ENCODE data around the gene LPXN. TPM values are rescaled to one million over a fixed set of nuclear protein-coding genes. Genes with fewer than 3 reads are reported as not detected.
"Not testable (repeated sequence)": the region's sequence is repeated elsewhere in the genome, so short reads cannot be mapped to it uniquely, and the experiment has no call there.

The LPXN gene
- total and polyA plus RNA-seq, 7 donors, result 4.8 to 26.8 (median 11.4) TPM

DNA sequence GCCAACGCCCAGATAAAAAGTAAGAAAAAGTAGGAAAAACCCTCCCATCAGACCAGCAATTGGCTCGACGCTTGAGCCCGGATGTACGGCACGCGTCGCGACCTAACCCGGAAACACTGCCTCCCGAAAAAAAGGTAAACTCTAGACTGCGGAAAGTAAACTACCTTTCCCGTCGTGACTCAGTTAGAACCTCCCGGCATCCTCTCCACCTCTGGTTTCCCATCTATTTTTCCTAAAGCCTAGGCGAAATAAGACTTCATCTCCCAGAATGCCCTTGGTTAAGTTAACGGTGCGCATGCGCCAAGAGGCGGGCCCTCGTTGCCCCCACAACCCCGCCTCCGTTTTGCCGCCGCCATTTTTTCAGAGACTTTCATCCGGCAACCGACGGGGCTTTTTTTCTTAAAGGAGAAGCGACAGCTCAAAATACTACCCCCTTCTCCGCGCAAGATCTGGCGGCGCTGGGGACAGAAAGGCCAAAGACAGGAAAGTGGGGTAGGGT lies 2.5 kb upstream of the LPXN start:
- 0% methylated on average over 33 of the region's 33 CpGs for WGBS, 2 donors
- intact Hi-C loops (cut with DNase I), result loop anchor here (5.0 to 10.0 kb wide), 6 partner anchors 99 to 1256 kb away; partner anchors contain the start of genes FAM111A, STX3, TNKS1BP1 and ZDHHC5
- peak overlapping the region; percentile 89 to 100 (median 99) for H3K4me3 ChIP-seq

DNA sequence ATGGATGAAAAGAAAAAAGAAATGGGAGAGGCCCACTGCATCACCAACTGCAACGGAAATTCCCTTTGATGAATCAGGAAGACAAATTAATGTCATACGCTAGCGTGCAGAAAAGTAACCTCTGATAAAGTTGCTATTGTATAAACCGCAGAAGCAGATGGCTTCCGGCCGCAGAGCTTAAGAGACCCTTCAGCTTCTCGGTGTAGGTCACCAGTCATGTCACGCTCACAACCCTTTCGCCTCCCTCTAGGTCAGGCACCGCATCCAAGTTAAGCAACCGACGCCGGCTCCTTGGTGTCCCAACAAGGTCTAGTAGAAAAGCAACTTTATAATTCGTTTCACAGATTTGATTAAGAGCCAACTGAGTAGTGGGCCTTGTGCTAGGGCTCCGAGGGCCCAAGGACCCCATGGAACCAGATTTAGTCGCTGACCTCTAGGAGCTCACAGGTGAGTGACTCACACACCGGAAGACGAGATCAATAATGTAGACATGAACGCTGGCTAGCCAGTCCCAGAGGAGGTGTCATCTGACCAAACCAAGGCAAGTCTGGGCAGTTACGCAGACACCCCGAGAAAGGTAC lies 2.0 kb upstream of the LPXN start:
- Histone ChIP-seq H3K4me1 (peaks cover 0 to 67% (median 55%) of the 10 kb centered on the region in 4 donors), H3K27me3 (no peaks in the 10 kb centered on the region), H3K4me3 (peak overlapping the region; percentile 89 to 100 (median 99)), H3K27ac (peak overlapping the region; percentile 98 to 100 (median 100)), H3K9me3 (no peaks in the 10 kb centered on the region), H3K36me3 (no peaks in the 10 kb centered on the region)
- intact Hi-C loops (cut with DNase I), result loop anchor here (5.0 to 10.0 kb wide), 6 partner anchors 100 to 1255 kb away; partner anchors contain the start of genes FAM111A, STX3, TNKS1BP1 and ZDHHC5
- peak in 3 of 4 donors; percentile 59 to 85 (median 80) for TF ChIP-seq POLR2AphosphoS5 (IDR thresholded peaks at IDR 0.05)
- TF ChIP-seq POLR2A (IDR thresholded peaks at IDR 0.05), result peak; percentile 61 to 71
- TF ChIP-seq, protein P1, sequence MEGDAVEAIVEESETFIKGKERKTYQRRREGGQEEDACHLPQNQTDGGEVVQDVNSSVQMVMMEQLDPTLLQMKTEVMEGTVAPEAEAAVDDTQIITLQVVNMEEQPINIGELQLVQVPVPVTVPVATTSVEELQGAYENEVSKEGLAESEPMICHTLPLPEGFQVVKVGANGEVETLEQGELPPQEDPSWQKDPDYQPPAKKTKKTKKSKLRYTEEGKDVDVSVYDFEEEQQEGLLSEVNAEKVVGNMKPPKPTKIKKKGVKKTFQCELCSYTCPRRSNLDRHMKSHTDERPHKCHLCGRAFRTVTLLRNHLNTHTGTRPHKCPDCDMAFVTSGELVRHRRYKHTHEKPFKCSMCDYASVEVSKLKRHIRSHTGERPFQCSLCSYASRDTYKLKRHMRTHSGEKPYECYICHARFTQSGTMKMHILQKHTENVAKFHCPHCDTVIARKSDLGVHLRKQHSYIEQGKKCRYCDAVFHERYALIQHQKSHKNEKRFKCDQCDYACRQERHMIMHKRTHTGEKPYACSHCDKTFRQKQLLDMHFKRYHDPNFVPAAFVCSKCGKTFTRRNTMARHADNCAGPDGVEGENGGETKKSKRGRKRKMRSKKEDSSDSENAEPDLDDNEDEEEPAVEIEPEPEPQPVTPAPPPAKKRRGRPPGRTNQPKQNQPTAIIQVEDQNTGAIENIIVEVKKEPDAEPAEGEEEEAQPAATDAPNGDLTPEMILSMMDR (IDR thresholded peaks at IDR 0.05), result no peak
- no peak for TF ChIP-seq EP300 (IDR thresholded peaks at IDR 0.05)
- WGBS, 2 donors, result 0% methylated on average over 21 of the region's 21 CpGs
- DNase-seq, result peak; percentile 87

More for the DNA sequence above, 2.5 kb upstream of the LPXN start:
- H3K27me3 ChIP-seq, result no peaks in the 10 kb centered on the region
- H3K27ac ChIP-seq, result peak overlapping the region; percentile 98 to 100 (median 100)
- TF ChIP-seq POLR2AphosphoS5 (IDR thresholded peaks at IDR 0.05) (peak in 1 of 4 donors; percentile 81), EP300 (IDR thresholded peaks at IDR 0.05) (peak in 1 of 4 donors; percentile 19), POLR2A (IDR thresholded peaks at IDR 0.05) (no peak)
- peaks cover 0 to 71% (median 58%) of the 10 kb centered on the region in 4 donors for H3K4me1 ChIP-seq
- DNase-seq, result peak; percentile 98
- no peaks in the 10 kb centered on the region for H3K36me3 ChIP-seq
- no peaks in the 10 kb centered on the region for H3K9me3 ChIP-seq

DNA sequence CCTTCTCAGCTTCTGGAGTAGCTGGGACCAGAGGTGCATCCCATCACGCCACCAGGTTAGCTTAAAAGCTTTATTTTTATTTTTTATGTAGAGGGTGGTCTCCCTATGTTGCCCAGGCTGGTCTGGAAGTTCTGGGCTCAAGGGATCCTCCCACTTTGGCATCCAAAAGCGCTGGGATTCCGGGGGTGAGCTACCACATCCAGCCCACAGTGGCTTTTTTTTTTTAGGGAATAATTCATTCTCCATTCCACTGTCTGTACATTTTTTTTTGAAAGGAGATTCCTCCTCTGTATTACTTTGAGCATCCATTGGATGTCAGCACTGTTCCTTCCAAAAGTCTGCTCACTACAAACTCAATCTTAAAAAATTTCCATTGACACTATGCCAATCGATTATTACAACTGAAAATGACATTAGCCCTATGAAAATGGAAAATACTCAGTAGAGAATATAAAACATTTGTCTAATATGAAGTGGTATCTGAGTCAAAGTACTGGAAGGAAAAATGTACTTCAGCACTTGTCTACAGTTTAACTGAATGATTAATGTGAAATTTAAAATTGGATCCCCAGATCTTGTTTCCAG lies 1.3 kb upstream of the LPXN start:
- TF ChIP-seq POLR2AphosphoS5 (IDR thresholded peaks at IDR 0.05), result no peak
- TF ChIP-seq, protein P1 (IDR thresholded peaks at IDR 0.05), result peak in 1 of 4 experiments; percentile 16
- WGBS, 2 donors, result 9 to 26% methylated on average over 4 of the region's 4 CpGs
- H3K36me3 ChIP-seq, result no peaks in the 10 kb centered on the region
- peak overlapping the region; percentile 89 to 100 (median 99) for H3K4me3 ChIP-seq
- H3K9me3 ChIP-seq, result no peaks in the 10 kb centered on the region
- H3K27me3 ChIP-seq, result no peaks in the 10 kb centered on the region
- H3K27ac ChIP-seq, result peak overlapping the region; percentile 98 to 100 (median 100)
- intact Hi-C loops (cut with DNase I), result loop anchor here (5.0 to 10.0 kb wide), 6 partner anchors 100 to 1255 kb away; partner anchors contain the start of genes FAM111A, STX3, TNKS1BP1 and ZDHHC5
- DNase-seq, result peak; percentile 61
- H3K4me1 ChIP-seq, result peaks cover 0 to 60% (median 49%) of the 10 kb centered on the region in 4 donors

DNA sequence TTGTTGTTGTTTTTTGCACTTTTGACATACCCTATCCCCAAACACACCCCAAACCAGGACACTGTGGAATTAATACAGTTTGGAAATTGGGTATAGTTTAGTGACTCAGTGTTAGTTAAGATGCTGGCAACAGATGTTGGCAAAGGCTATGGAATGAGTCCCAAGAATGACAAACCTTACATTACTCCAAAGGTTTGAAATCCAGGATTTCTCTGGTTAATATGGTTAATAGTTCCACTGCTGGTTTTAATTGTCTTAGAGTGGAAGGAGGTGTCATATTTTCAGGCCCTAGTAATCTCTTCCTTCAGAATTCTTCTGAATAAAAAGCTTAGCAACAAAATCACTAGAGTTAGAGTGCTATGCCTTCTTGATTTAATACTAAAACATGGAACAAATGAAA lies 775 bp downstream of the LPXN start:
- no peak for TF ChIP-seq POLR2AphosphoS5 (IDR thresholded peaks at IDR 0.05)
- TF ChIP-seq POLR2A (IDR thresholded peaks at IDR 0.05), result no peak
- Histone ChIP-seq H3K4me1 (peaks cover 0 to 40% (median 29%) of the 10 kb centered on the region in 4 donors), H3K4me3 (peak overlapping the region in 1 of 4 donors; percentile 11), H3K27me3 (no peaks in the 10 kb centered on the region), H3K27ac (peak overlapping the region; percentile 12 to 100 (median 77)), H3K36me3 (peaks cover 0 to 4% (median 1%) of the 10 kb centered on the region in 4 donors), H3K9me3 (no peaks in the 10 kb centered on the region)
- DNase-seq, result no peak
- intact Hi-C loops (cut with DNase I), result loop anchor here (5.0 to 10.0 kb wide), 6 partner anchors 102 to 1253 kb away; partner anchors contain the start of genes FAM111A, STX3, TNKS1BP1 and ZDHHC5

DNA sequence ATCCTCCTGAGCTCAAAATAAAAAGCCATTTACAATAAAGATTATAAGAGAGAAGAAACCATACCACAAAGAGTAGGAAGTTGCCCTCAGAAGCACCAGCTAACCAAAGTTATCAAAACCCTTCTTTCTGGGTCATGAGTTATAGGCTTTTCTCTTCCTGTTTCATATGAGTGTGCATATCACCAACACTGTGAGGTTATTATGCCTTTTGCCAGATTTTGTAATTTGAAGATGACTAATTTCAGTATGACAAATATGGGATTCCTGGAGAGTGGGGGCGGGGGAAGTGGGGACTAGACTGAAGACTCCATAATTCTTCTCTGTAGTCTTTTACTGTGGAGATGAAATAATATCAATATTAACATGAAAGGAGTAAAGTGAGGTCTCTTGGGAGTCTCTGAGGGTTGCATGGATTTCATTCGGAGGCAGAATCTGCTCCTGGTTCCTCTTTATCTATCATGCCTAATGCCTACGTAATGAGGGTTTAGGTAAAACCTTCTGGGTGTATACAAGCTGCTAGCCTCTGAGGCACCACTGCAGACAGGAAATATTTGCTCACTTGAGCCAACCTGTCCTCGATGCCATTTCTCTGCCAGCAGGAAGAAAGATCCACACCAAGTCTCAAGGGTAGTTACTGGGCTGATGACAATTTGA lies 2.1 kb downstream of the LPXN start:
- H3K36me3 ChIP-seq, result peaks cover 0 to 16% (median 4%) of the 10 kb centered on the region in 4 donors
- peak; percentile 83 for DNase-seq
- peak overlapping the region; percentile 47 to 100 (median 78) for H3K27ac ChIP-seq
- no peaks in the 10 kb centered on the region for H3K27me3 ChIP-seq
- TF ChIP-seq POLR2AphosphoS5 (IDR thresholded peaks at IDR 0.05), result peak in 1 of 4 donors; percentile 49
- no peak for TF ChIP-seq POLR2A (IDR thresholded peaks at IDR 0.05)
- no peaks in the 10 kb centered on the region for H3K9me3 ChIP-seq
- H3K4me1 ChIP-seq, result peaks cover 0 to 40% (median 29%) of the 10 kb centered on the region in 4 donors
- no peak overlapping the region for H3K4me3 ChIP-seq
- intact Hi-C loops (cut with DNase I), result loop anchor here (10.0 kb wide), 2 partner anchors 909 to 1181 kb away; partner anchors contain the start of genes STX3 and ZDHHC5
- WGBS, 2 donors, result 39 to 76% methylated on average over 4 of the region's 4 CpGs

DNA sequence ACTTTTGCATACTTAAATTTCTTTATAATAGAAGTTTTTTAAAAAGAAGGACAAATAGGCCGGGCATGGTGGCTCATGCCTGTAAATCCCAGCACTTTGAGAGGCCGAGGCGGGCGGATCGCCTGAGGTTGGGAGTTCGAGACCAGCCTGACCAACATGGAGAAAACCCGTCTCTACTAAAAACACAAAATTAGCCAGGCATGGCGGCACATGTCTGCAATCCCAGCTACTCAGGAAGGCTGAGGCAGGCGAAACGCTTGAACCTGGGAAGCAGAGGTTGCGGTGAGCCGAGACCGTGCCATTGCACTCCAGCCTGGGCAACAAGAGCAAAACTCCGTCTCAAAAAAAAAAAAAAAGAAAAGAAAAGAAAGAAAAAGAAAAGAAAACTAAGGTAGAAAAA lies 2.8 kb downstream of the LPXN start:
- 80 to 81% methylated on average over 14 of the region's 14 CpGs for WGBS, 2 donors
- peaks cover 0 to 40% (median 29%) of the 10 kb centered on the region in 4 donors for H3K4me1 ChIP-seq
- H3K4me3 ChIP-seq, H3K9me3 ChIP-seq, DNase-seq, H3K27me3 ChIP-seq: not testable (repeated sequence)
- peaks cover 0 to 16% (median 4%) of the 10 kb centered on the region in 4 donors for H3K36me3 ChIP-seq
- peak overlapping the region in 3 of 4 donors; percentile 57 to 100 (median 98) for H3K27ac ChIP-seq
- intact Hi-C loops (cut with DNase I), result loop anchor here (10.0 kb wide), 2 partner anchors 908 to 1182 kb away; partner anchors contain the start of genes STX3 and ZDHHC5
